Activated naive CD8-positive, alpha-beta T cell treated with anti-CD3 and anti-CD28 coated beads for 36 hours (primary cell): ENCODE measurements around the gene MAD1L1. TPM values are rescaled to one million over a fixed set of nuclear protein-coding genes. Genes with fewer than 3 reads are reported as not detected.

Experiments used
- DNase-seq: peaks from one replicate; pipeline ENCODE4 v3.0.0; 2021
- H3K27ac Mint-ChIP-seq: one replicate; pipeline ENCODE4 v1.8.0; 2022; ENCODE audit warnings: mild to moderate bottlenecking, moderate library complexity, mixed read lengths
- H3K27me3 Mint-ChIP-seq: one replicate; pipeline ENCODE4 v1.8.0; 2022; ENCODE audit warnings: mild to moderate bottlenecking, mixed read lengths
- H3K36me3 Mint-ChIP-seq: one replicate; pipeline ENCODE4 v1.8.0; 2021; ENCODE audit warnings: mild to moderate bottlenecking, mixed read lengths
- H3K4me1 Mint-ChIP-seq: one replicate; pipeline ENCODE4 v1.8.0; 2021; ENCODE audit warnings: mixed read lengths
- H3K4me3 Mint-ChIP-seq: one replicate; pipeline ENCODE4 v1.8.0; 2022; ENCODE audit warnings: mild to moderate bottlenecking, moderate library complexity, mixed read lengths
- H3K9me3 Mint-ChIP-seq: one replicate; pipeline ENCODE4 v1.8.0; 2022; ENCODE audit warnings: mixed read lengths
- total RNA-seq, 2 experiments: library from RNA; stranded (reverse); gene quantifications; one replicate each; pipeline ENCODE4 v1.2.3, GENCODE V29; 2021

Gene MAD1L1
- total RNA-seq, 2 experiments from 2014 or later, result 36.5 to 37.8 TPM

DNA sequence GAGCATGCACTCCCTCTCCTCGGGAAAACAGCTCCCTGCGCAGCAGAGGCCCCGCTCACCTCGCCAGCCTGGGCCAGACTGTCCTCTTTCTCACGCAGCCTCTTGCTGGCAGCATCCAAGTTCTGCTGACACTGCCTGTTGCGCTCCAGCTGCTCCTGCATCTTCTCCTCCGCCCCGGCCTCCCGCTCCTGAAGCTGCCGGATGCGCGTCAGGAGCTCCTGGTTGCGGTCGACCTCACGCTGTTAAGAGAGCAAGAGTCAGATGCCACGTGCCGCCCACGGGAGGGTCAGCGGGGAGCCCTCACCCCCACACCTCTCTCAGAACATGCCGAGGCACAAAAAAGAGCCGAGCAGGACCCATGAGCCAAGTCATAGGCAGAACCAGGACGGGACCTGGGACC is 10.2 kb downstream of the MAD1L1 start:
- H3K36me3 Mint-ChIP-seq, result peaks cover 16% of the 10 kb centered on the region
- H3K4me3 Mint-ChIP-seq, result no peak overlapping the region
- no peak overlapping the region for H3K27ac Mint-ChIP-seq
- no peaks in the 10 kb centered on the region for H3K9me3 Mint-ChIP-seq
- H3K4me1 Mint-ChIP-seq, result no peaks in the 10 kb centered on the region
- H3K27me3 Mint-ChIP-seq, result no peaks in the 10 kb centered on the region
- DNase-seq, result no peak

DNA sequence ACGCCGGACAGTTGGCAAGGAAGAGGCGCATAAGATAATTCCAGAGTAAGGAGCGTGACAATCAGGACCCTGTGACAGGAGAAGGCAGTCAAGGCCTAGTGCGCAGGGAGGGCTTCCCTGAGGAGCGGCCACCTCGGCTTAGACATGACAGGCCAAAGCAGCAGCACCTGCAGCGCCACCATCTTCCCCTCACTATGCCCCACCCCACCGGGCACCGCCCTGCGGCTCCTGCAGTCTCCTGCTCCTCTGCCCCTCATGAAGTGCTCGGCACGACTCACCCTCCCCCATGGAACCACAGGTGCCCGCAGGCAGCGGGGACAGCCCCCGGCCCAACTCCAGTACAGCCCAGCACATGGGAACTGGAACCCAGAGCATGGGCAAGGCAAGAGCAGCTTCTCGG is 11.8 kb downstream of the MAD1L1 start:
- H3K4me1 Mint-ChIP-seq, result no peaks in the 10 kb centered on the region
- H3K27me3 Mint-ChIP-seq, result no peaks in the 10 kb centered on the region
- no peaks in the 10 kb centered on the region for H3K9me3 Mint-ChIP-seq

DNA sequence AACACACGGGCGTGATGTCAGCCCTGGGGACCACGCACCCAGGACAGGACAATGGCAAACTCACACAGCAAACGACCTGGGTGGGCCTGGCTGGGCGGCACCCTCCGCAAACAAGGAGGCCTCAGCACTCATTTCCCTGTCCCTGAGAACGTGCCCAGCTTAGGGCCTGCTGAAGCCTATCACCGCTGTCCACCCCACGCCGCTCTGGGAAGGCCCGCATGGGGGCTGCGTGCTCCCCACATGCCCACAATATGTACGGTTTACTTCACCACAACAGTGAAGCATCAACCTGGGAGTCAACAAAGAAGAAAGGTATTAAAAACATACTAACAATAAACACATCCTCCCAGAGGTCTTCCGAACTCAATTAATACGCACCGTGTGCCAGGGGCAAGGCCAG is 12.2 kb downstream of the MAD1L1 start:
- Mint-ChIP-seq H3K9me3 (no peaks in the 10 kb centered on the region), H3K27me3 (no peaks in the 10 kb centered on the region), H3K4me3 (no peak overlapping the region), H3K4me1 (no peaks in the 10 kb centered on the region), H3K36me3 (peaks cover 15% of the 10 kb centered on the region), H3K27ac (no peak overlapping the region)
- no peak for DNase-seq

More for the DNA sequence above, 11.8 kb downstream of the MAD1L1 start:
- Mint-ChIP-seq H3K4me3 (no peak overlapping the region), H3K27ac (no peak overlapping the region), H3K36me3 (peaks cover 13% of the 10 kb centered on the region)
- DNase-seq, result no peak

DNA sequence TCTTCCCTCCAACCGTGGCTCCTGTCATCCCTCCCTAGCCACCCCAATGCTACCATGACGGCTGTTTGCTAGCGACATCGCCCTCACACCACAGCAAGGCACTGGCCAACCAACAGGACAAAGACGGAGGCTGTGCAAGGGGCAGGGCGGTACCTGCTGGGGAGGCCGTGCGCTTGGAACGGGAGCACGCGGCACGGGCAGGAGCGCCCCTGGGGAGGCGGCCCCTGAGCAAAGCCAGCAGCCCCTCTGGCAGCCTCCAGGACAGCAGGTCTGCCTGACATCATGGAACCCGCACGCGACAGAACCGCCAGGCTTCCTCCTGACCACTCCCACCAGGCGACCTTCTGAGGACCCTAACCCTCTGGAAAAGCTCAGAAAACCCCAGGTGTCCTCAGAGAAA is 12.7 kb downstream of the MAD1L1 start:
- Mint-ChIP-seq H3K4me3 (no peak overlapping the region), H3K36me3 (peaks cover 17% of the 10 kb centered on the region), H3K4me1 (no peaks in the 10 kb centered on the region), H3K27ac (no peak overlapping the region), H3K9me3 (no peaks in the 10 kb centered on the region), H3K27me3 (no peaks in the 10 kb centered on the region)
- no peak for DNase-seq

DNA sequence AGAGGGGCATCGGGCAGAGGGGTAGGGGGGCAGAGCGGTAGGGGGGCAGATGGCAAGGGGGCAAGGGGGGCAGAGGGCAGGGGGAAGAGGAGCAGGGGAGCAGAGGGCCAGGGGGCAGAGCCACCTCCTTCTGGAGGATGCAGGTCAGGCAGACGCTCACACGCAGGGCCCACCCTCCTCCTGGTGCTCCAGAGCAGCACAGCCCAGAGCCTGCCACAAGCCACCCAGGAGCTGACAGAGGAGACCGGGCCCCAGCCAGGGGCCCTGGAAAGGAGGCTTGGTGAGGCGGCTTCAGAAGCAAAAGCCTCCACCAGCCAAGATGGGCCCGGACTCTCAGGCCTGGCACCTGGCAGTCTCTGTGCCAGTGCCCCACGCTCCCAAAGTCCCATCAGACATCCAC is 13.1 kb downstream of the MAD1L1 start:
- Mint-ChIP-seq H3K27ac (no peak overlapping the region), H3K9me3 (no peaks in the 10 kb centered on the region), H3K4me3 (no peak overlapping the region), H3K4me1 (no peaks in the 10 kb centered on the region), H3K36me3 (peaks cover 17% of the 10 kb centered on the region), H3K27me3 (no peaks in the 10 kb centered on the region)
- no peak for DNase-seq

DNA sequence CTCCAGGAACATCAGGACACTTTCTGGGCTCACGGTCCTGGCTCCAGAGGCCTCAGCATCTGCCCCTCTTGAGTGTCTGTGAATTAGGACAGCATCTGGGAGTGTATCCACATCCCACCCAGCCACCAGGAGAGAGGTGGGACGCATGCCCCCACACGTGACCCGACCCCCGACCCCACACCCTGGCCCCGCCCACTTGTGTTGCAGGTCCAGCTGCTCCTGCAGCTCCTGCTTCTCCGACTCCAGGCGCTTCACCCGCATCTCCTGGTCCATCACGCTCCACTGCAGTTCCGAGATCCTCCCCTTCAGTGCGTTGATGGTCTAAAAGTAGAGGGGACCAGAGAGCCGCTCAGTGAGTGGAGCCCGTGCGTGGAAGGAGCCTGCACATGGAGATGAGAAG is 13.6 kb downstream of the MAD1L1 start:
- Mint-ChIP-seq H3K4me3 (no peak overlapping the region), H3K27me3 (no peaks in the 10 kb centered on the region), H3K9me3 (no peaks in the 10 kb centered on the region), H3K27ac (no peak overlapping the region), H3K36me3 (peaks cover 16% of the 10 kb centered on the region), H3K4me1 (no peaks in the 10 kb centered on the region)
- DNase-seq, result no peak

DNA sequence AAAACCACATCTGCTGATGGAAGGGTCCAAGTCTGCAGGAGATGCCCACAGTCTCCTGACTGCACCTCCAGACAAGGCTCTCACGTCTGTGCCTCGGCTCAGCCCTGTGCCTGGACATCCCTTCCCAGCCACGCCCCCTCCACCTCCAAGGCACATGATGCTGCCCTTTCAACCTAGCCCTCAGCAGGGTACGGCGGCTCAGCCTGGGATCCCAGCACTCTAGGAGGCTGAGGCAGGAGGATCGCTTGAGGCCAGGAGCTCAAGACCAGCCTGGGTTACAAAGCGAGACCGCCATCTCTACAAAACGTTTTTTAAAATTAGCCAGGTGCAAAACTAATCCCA is 14.3 kb downstream of the MAD1L1 start:
- no peak for DNase-seq
- Mint-ChIP-seq H3K36me3 (peaks cover 18% of the 10 kb centered on the region), H3K27me3 (no peaks in the 10 kb centered on the region), H3K27ac (no peak overlapping the region), H3K9me3 (no peaks in the 10 kb centered on the region), H3K4me3 (no peak overlapping the region), H3K4me1 (no peaks in the 10 kb centered on the region)

DNA sequence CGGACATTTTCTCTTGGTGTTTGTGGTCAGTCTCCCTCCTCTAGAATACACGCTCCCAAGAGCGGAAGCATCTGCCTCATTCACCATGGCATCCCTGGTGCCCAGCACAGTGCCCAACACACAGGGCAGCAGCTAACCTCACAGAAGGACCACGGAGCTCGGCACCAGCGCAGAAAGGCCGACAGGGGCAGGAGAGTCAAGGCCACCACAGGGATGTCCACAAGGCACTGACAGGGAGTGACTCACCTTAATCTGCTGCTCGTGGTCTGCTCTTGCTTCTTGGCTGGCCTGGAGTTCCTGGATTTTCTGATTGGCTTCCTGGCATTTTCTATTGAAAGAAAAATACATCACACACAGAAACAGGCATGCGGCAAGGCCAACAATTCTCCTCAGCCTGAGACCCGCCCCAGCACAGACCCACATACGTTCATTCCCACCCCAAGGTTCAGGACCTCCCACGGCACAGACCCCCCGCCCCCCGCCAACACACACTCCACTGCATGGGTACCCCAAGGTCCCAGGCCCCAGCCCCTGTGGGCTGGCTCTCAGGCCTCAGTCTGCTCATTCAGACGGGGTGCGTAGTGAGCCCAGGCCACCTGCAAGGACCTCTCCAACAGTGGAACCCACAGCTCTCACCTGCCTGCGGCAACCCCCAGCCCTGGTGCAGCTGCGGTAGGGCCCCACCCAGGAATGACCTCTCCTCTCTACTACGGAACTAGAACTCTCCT is 14.9 kb downstream of the MAD1L1 start:
- H3K36me3 Mint-ChIP-seq, result peaks cover 18% of the 10 kb centered on the region
- H3K4me1 Mint-ChIP-seq, result no peaks in the 10 kb centered on the region
- no peak for DNase-seq
- H3K27ac Mint-ChIP-seq, result no peak overlapping the region
- H3K27me3 Mint-ChIP-seq, result no peaks in the 10 kb centered on the region
- no peaks in the 10 kb centered on the region for H3K9me3 Mint-ChIP-seq
- no peak overlapping the region for H3K4me3 Mint-ChIP-seq

DNA sequence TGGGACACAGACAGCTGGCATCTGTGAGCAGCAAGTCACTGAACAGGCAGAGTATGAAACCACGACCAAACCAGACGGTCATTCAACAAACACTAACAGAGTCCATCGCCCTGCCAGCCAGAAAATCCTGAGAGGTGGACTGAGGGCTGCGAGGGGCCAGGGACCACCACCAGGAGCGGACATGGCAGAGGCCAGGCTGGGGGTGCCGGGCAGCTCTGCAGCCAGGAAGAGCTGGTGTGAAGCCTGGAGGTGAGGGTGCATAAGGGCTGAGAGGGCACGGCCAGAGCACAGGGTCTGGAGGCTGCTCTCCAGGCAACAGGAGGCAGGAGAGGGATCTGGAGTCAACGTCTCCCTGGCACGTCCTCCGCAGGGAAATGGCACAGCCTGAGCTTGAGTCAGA is 15.5 kb downstream of the MAD1L1 start:
- Mint-ChIP-seq H3K27me3 (no peaks in the 10 kb centered on the region), H3K27ac (no peak overlapping the region), H3K4me1 (no peaks in the 10 kb centered on the region), H3K36me3 (peaks cover 20% of the 10 kb centered on the region), H3K9me3 (no peaks in the 10 kb centered on the region), H3K4me3 (no peak overlapping the region)
- no peak for DNase-seq

DNA sequence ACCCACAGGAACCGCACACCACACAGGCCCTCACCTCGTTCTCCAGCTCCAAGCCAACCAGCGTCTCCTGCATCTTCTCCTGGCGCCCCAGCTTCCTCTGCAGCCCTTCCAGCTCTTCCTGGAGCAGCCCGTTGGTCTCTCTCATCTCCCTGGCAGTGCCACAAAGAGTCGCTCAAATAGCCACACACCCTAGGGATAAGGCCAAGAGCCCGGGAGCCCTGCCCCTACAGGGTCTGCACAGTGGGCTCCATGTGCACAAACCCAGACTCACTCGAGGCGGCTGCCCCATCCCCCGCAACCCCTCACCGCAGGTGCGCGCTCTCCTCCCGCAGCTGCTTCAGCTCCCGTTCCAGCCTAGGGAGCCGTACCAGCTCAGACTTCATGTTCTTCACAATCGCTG is 16.9 kb downstream of the MAD1L1 start:
- no peak for DNase-seq
- Mint-ChIP-seq H3K4me1 (no peaks in the 10 kb centered on the region), H3K4me3 (no peak overlapping the region), H3K9me3 (no peaks in the 10 kb centered on the region), H3K27me3 (no peaks in the 10 kb centered on the region), H3K27ac (no peak overlapping the region), H3K36me3 (peaks cover 20% of the 10 kb centered on the region)

DNA sequence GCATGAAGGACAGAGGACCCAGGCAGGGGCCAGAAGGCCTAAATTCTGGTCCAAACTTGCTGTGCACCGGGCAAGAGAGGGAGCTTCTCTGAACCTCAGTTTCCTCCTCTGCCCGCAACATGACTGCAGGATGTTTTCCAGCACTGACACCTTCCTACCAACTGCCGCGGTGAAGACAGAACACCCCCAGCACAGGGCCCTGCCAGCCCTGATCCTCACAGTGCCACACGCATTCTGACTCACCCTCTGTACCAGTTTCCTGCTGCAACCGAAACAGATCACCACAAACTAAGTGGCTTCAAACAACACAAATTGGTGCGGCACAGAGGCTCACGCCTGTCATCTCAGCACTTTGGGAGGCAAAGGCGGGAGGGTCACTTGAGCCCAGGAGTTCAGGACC is 18.1 kb downstream of the MAD1L1 start:
- no peak for DNase-seq
- H3K27me3 Mint-ChIP-seq, result no peaks in the 10 kb centered on the region
- H3K27ac Mint-ChIP-seq, result no peak overlapping the region
- no peak overlapping the region for H3K4me3 Mint-ChIP-seq
- H3K4me1 Mint-ChIP-seq, result peaks cover 2% of the 10 kb centered on the region
- H3K9me3 Mint-ChIP-seq, result no peaks in the 10 kb centered on the region
- peaks cover 17% of the 10 kb centered on the region for H3K36me3 Mint-ChIP-seq

DNA sequence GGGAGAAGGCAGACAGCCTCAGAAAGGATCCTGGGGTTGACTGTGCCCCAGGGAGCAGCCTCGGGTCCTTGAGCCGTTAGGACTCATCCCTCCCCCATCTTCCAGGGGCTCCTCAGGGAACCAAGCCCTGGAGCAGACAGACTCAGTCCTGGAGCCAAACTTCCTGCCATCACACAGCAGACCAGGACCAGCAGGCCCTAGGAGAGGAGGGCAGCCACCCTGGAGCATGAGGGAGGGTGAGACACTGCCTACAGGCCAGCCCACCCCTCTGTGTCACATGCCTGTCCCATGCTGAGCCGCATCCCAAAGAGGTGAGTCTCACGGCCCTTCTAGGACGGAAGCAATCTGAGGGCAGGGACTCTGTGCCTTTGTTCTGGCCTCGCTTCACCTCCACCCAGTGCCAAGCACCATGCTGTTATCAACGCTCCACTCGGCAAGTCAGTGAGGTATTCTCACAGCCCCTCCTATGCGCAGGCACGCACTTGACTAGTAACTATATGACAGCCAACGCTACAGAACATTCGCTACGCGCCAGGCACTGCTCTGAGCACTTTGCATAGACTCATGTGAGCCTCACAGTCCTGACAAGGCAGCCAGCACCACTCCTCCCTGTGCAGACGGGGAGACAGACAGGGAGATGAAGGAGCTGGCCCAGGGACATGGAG is 19.1 kb downstream of the MAD1L1 start:
- Mint-ChIP-seq H3K27ac (no peak overlapping the region), H3K4me3 (no peak overlapping the region)

DNA sequence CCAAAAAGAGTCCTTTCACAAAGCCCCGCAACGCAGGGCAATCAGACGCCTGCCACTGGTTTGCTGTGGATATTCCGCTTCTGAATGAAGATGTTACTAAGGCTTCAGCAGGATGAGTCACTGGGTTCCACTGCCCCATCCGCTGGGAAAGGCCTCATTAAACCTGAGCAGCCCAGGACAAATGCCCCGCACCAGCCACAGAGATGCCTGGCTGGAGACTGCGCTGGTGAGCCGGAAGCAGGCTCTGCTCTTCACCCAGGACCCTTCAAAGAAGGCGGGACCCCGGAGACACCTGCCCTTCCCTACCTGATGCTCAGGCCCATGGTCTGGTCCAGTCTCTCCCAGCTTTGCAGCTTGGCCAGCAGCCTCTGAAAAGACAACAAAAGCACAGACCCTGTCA is 19.8 kb downstream of the MAD1L1 start:
- peaks cover 21% of the 10 kb centered on the region for H3K36me3 Mint-ChIP-seq

More for the DNA sequence above, 19.1 kb downstream of the MAD1L1 start:
- Mint-ChIP-seq H3K27me3 (no peaks in the 10 kb centered on the region), H3K4me1 (peaks cover 2% of the 10 kb centered on the region), H3K36me3 (peaks cover 17% of the 10 kb centered on the region), H3K9me3 (no peaks in the 10 kb centered on the region)
- no peak for DNase-seq

DNA sequence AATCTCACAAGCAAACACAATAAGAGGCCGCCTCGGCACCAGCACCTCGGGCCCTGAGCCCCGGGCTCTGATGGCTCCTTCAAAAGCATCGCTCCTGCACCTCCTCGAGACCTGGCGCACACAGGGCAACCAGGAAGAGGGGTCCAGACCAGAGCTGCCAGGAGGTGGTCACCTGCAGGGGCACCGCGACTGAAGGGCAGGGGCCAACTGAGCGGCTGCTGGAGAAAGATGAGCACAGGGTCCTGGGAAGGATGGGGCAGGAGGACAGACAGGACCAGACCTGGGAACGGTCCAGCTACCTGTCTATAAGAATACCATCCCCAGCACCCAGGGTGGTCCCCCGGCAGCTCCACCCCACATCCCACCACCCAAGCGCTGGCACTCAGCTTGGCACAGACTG is 20.8 kb downstream of the MAD1L1 start:
- no peaks in the 10 kb centered on the region for H3K27me3 Mint-ChIP-seq
- no peaks in the 10 kb centered on the region for H3K9me3 Mint-ChIP-seq
- no peak for DNase-seq
- H3K27ac Mint-ChIP-seq, result no peak overlapping the region
- peaks cover 2% of the 10 kb centered on the region for H3K4me1 Mint-ChIP-seq
- peaks cover 21% of the 10 kb centered on the region for H3K36me3 Mint-ChIP-seq
- H3K4me3 Mint-ChIP-seq, result no peak overlapping the region

More for the DNA sequence above, 19.8 kb downstream of the MAD1L1 start:
- no peak overlapping the region for H3K4me3 Mint-ChIP-seq
- H3K9me3 Mint-ChIP-seq, result no peaks in the 10 kb centered on the region
- H3K27me3 Mint-ChIP-seq, result no peaks in the 10 kb centered on the region
- H3K27ac Mint-ChIP-seq, result no peak overlapping the region
- DNase-seq, result no peak
- peaks cover 2% of the 10 kb centered on the region for H3K4me1 Mint-ChIP-seq

DNA sequence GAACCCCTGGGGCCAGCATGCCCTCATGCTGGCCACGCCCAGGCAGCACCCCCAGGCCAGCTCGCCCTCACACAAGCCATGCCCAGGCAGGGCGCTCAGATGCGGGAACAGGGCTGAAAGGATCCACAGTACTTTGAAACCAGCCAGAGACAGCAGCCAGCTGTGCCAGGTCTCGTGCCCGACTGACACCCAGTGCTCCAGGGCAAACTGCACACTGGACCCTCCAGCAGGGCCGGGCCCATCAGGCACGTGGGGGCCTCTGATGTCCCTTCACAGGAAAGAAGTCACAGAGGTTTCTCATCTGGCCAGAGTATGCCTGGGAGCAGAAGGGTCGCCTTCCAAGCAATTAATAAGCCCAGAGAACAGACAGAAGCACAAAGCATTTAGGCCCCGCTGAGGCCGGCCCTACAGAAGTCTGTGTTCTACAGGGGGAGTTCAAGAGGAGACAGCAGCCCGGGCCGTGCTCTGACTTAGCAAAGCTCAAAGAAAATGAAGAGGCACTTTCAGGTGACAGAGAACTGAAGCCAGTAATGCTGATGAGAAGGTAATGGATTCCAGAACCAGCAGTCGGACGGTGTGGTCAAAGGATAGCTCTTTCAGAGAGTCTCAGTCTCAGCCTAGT is 21.4 kb downstream of the MAD1L1 start:
- no peak overlapping the region for H3K27ac Mint-ChIP-seq
- no peaks in the 10 kb centered on the region for H3K9me3 Mint-ChIP-seq
- H3K27me3 Mint-ChIP-seq, result no peaks in the 10 kb centered on the region

More for the DNA sequence above, 21.4 kb downstream of the MAD1L1 start:
- H3K4me1 Mint-ChIP-seq, result peaks cover 2% of the 10 kb centered on the region
- H3K36me3 Mint-ChIP-seq, result peaks cover 21% of the 10 kb centered on the region
- DNase-seq, result no peak
- no peak overlapping the region for H3K4me3 Mint-ChIP-seq
